Anterior cingulate cortex (tissue), 58 donors: ENCODE measurements around the gene PIP5KL1.

ENCODE experiments used
- DNase-seq, 58 donors: peaks; one replicate each; lab custom pipeline; 2025; lab: John Stamatoyannopoulos, UW

The PIP5KL1 gene, protein sequence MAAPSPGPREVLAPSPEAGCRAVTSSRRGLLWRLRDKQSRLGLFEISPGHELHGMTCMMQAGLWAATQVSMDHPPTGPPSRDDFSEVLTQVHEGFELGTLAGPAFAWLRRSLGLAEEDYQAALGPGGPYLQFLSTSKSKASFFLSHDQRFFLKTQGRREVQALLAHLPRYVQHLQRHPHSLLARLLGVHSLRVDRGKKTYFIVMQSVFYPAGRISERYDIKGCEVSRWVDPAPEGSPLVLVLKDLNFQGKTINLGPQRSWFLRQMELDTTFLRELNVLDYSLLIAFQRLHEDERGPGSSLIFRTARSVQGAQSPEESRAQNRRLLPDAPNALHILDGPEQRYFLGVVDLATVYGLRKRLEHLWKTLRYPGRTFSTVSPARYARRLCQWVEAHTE

GRCh38 chr9:127930231-127931091 is at the start of gene PIP5KL1:
PIP5KL1 (minus strand) TSS chr9:127930777; CDS start chr9:127930752, 25 bp downstream.
- peak; percentile 15 to 88 (median 77) for DNase-seq

DNA sequence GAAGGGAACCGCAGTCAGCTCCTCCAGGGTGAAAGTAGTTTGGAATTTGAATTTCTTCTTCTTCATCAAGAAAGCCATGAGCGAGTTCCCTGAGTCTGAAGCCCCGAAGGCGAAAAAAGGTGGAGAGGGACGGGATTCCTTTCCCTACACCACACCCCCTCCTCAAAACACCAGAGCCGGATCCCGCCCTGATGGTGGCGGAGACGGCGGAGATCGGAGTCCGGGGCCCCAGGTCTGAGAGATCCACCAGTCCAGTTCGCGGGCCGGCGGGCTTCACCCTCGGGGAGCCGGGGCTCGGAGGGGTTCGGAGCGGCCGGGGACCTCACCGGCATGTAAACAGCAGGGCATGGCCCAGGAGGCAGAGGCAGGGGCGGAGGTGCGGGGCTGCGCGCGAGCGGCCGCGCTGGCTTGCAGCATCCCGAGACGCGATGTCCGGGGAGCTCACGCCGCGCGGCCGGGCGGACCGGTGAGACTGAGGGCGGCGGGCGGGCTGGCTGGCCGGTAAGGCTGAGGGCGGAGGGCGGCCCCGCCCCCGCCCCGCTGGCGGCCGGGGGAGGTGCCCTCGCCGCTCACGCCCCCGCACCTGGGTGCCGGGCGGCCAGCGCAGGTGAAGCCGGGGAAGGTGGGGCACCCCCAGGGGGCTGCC is 49.6 kb upstream of the PIP5KL1 start:
- DNase-seq = peak in 2 of 58 donors; percentile 57 to 66

DNA sequence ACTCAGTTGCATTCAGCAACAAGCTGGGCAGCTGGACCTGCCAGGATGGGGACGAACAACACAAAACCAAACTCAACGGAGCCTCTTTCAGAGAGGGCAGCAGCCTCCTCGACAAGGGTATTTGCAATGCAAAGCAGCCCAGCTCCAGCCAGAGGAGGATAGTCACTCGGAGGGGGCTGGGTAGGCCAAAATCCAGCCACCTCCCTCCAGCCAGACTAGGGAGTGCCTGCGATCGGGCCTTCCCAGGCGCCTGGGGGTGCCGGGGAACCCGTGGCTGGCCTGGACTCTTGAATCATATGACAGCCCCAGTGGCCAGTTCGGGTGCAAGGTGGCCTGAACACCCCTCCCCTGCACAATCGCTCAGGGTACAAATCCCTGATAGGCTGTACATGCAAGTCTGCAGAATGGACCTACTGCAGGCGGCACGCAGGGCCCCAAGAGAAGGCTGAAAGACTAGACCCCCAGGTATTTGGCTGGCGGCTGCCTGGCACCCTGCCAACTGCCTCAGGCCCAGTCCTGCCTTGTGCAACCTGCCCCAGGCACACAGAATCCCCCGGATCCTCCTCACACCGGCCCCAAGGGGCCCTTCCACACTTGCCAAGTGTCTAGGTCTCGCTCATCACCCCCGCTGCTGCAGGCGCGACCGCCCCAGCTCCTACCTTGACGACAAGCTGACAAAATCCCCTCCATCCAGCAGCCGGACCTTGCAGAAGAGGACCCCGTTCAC is 48.9 kb upstream of the PIP5KL1 start:
- peak in 57 of 58 donors; percentile 50 to 94 (median 80) for DNase-seq

- no peak for DNase-seq
These were observed 48.4 kb upstream of the PIP5KL1 start for GRCh38 chr9:127979015-127979332.

GRCh38 chr9:127977884-127978647 is 47.5 kb upstream of the PIP5KL1 start:
- no peak for DNase-seq

- DNase-seq = no peak
These were observed 46.7 kb upstream of the PIP5KL1 start for GRCh38 chr9:127977009-127977883.

DNA sequence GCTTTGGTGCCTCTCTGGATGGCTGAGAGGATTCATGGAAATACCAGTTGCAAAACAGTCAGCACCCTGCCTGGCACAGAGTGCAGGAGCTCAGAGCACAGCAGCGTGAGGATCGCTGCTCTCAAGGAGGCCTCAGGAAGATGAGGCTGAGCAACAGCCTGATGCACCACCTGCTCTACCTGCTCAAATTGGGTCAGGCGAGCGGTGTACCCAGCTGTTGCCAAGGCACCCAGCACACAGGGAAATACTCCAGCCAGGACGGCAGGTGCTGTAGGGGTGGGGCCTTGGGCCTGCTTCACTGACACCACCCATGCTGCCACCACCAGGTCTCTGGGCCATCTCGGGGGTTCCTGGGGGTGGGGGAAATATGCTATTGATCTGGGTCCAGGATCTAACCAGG is 45.9 kb upstream of the PIP5KL1 start:
- no peak for DNase-seq

- DNase-seq = peak in 23 of 58 donors; percentile 22 to 78 (median 55)
These were observed 45.1 kb upstream of the PIP5KL1 start for GRCh38 chr9:127975376-127976315.

DNA sequence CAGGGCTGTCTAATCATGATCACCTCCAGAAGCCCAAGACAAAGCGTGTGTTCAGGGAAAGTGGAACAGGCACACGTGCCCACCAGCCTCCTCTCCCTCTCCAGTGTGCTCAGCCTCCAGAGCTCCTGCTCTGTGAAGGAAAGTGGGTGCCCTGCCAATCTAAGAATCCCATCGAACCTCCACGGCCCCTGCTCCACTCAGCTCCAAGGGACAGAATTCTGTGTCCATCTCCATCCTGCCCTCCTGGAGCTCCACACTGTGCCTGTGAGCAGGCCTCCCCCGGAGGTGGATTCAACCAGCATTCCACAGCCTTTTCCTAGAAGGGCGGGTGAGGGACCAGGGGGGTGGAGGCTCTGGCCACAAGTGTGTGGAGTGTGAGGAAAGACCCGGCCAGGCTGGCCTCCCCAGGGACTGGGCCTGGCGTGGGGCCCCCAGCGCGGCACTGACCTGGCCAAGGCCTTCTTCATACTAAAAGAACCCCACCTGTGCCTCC is 44.2 kb upstream of the PIP5KL1 start:
- DNase-seq = peak in 4 of 58 donors; percentile 46 to 55 (median 49)

- no peak for DNase-seq
These were observed 43.6 kb upstream of the PIP5KL1 start for GRCh38 chr9:127974001-127974768.

GRCh38 chr9:127973169-127974000 is 42.8 kb upstream of the PIP5KL1 start:
- peak in 16 of 58 donors; percentile 27 to 58 (median 49) for DNase-seq

GRCh38 chr9:127972236-127972871 is 41.8 kb upstream of the PIP5KL1 start:
- DNase-seq = peak in 38 of 58 donors; percentile 31 to 88 (median 68)

DNA sequence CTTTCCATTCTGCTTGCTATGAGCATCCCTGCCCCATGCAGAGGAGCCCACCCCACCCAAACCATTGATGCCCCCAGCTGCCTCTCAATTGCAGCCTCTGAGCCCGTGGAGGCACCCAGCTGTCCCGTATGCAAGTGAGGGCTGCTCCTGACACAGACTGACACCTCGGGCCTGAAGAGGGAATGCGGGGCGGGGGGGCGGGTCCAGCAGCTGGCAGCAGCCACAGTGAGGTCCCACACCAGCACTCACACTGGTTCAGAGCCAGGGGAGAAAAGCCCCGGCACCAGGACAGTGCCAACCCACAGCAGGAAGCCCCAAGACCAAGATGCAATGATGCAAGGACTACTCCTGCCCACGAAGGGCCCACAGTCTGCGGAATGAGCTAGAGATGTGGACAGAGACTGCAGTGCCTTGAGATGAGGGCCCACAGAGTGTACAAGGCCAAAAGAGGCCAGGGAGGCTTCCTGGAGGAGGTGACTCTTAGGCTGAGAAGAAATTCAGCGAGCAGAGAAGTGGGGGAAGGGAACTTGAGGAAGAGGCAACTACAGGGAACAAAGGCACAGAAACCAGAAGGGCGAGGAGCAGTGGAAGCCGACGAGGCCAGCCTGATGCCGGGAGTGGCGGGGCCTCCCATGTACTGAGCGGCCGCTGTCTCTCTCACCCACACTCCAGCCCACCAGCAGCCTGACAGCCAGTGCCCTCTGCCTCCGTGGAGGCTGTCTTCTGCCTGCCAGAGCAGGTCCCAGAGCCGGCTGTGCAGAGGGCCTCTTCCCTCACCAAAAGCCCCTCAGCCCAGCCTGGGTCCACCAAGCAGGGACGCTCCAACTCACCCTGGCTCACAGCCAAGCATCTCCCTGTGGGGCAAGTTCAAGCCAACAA is 41.0 kb upstream of the PIP5KL1 start:
- peak in 51 of 58 donors; percentile 44 to 96 (median 82) for DNase-seq
